ENCODE data around the gene LINGO3. TPM values are rescaled to one million over a fixed set of nuclear protein-coding genes. Genes with fewer than 3 reads are reported as not detected.

The LINGO3 gene
- polyA plus RNA-seq, 1 donor (not counting 4 experiments of a cell fraction or from before 2014, with no cell fraction given), result not detected

- Histone ChIP-seq H3K27me3 (ENCODE audit: control insufficient read depth, extremely low read depth, insufficient read depth, low read length) (peaks cover 42% of the 10 kb centered on the region), H3K9me1 (ENCODE audit: control insufficient read depth, extremely low read depth, insufficient read depth, low read length) (no peaks in the 10 kb centered on the region), H3K4me2 (ENCODE audit: control insufficient read depth, extremely low read depth, insufficient read depth, low read depth, low read length) (no peak overlapping the region), H3K36me3 (ENCODE audit: control insufficient read depth in 2 of 2, extremely low read depth in 1 of 2, insufficient read depth in 2 of 2, low read length in 2 of 2) (no peaks in the 10 kb centered on the region), H3K79me2 (ENCODE audit: control insufficient read depth, insufficient read depth, low read length) (no peaks in the 10 kb centered on the region), H3K4me3 (ENCODE audit: control insufficient read depth in 2 of 3, extremely low read depth in 1 of 3, insufficient read depth in 2 of 3, low read depth in 1 of 3, low read length in 3 of 3) (no peak overlapping the region), H3K9me3 (ENCODE audit: control insufficient read depth, low read depth, low read length) (no peaks in the 10 kb centered on the region), H3K27ac (ENCODE audit: control insufficient read depth, insufficient read depth, low read length) (no peak overlapping the region), H3K9ac (ENCODE audit: control insufficient read depth, extremely low read depth, insufficient read depth, low read length) (no peak overlapping the region), H4K20me1 (ENCODE audit: control insufficient read depth, extremely low read depth, insufficient read depth, low read length) (no peaks in the 10 kb centered on the region), H2AFZ (ENCODE audit: control insufficient read depth, low read length) (no peak overlapping the region), H3K4me1 (ENCODE audit: control insufficient read depth, extremely low read depth, insufficient read depth, low read length) (no peaks in the 10 kb centered on the region)
- dilution Hi-C loops (cut with MboI; ENCODE audit: extremely low pct_ligation_motif_present, low sequenced_read_pairs), result no loop called here
- DNase-seq (ENCODE audit: low read depth, low spot score), result no peak
- no peak for FAIRE-seq
- TF ChIP-seq CTCF (optimal IDR thresholded peaks at IDR 0.05 in 1 of 3, IDR thresholded peaks at IDR 0.05 in 1 of 3, conservative IDR thresholded peaks at IDR 0.05 in 1 of 3; ENCODE audit: extremely low read depth in 1 of 3, insufficient read depth in 2 of 3, low read length in 3 of 3) (no peak), EZH2 (IDR thresholded peaks at IDR 0.05; ENCODE audit: low read length) (no peak)
Observed at GRCh38 chr19:2311093-2311492, 3.1 kb upstream of the LINGO3 start.

GRCh38 chr19:2309734-2310362 is 1.9 kb upstream of the LINGO3 start:
- H3K27ac ChIP-seq (ENCODE audit: control insufficient read depth, insufficient read depth, low read length), result no peak overlapping the region
- peaks cover 48% of the 10 kb centered on the region for H3K27me3 ChIP-seq (ENCODE audit: control insufficient read depth, extremely low read depth, insufficient read depth, low read length)

More at GRCh38 chr19:2309734-2310362, 1.9 kb upstream of the LINGO3 start:
- H3K4me3 ChIP-seq (ENCODE audit: control insufficient read depth in 2 of 3, extremely low read depth in 1 of 3, insufficient read depth in 2 of 3, low read depth in 1 of 3, low read length in 3 of 3), result no peak overlapping the region
- H3K79me2 ChIP-seq (ENCODE audit: control insufficient read depth, insufficient read depth, low read length), result no peaks in the 10 kb centered on the region
- no peaks in the 10 kb centered on the region for H4K20me1 ChIP-seq (ENCODE audit: control insufficient read depth, extremely low read depth, insufficient read depth, low read length)
- no peak for TF ChIP-seq CTCF (optimal IDR thresholded peaks at IDR 0.05 in 1 of 3, IDR thresholded peaks at IDR 0.05 in 1 of 3, conservative IDR thresholded peaks at IDR 0.05 in 1 of 3; ENCODE audit: extremely low read depth in 1 of 3, insufficient read depth in 2 of 3, low read length in 3 of 3)
- TF ChIP-seq EZH2 (IDR thresholded peaks at IDR 0.05; ENCODE audit: low read length), result no peak
- H3K9me3 ChIP-seq (ENCODE audit: control insufficient read depth, low read depth, low read length), result no peaks in the 10 kb centered on the region
- no peak overlapping the region for H3K9ac ChIP-seq (ENCODE audit: control insufficient read depth, extremely low read depth, insufficient read depth, low read length)
- dilution Hi-C loops (cut with MboI; ENCODE audit: extremely low pct_ligation_motif_present, low sequenced_read_pairs), result no loop called here
- FAIRE-seq, result no peak
- no peaks in the 10 kb centered on the region for H3K36me3 ChIP-seq (ENCODE audit: control insufficient read depth in 2 of 2, extremely low read depth in 1 of 2, insufficient read depth in 2 of 2, low read length in 2 of 2)
- no peaks in the 10 kb centered on the region for H3K9me1 ChIP-seq (ENCODE audit: control insufficient read depth, extremely low read depth, insufficient read depth, low read length)
- H3K4me1 ChIP-seq (ENCODE audit: control insufficient read depth, extremely low read depth, insufficient read depth, low read length), result no peaks in the 10 kb centered on the region
- no peak for DNase-seq (ENCODE audit: low read depth, low spot score)
- no peak overlapping the region for H2AFZ ChIP-seq (ENCODE audit: control insufficient read depth, low read length)
- no peak overlapping the region for H3K4me2 ChIP-seq (ENCODE audit: control insufficient read depth, extremely low read depth, insufficient read depth, low read depth, low read length)

All from keratinocyte (primary cell).